GM23338 (cell line): ENCODE results near the gene ZNF865. TPM values are rescaled to one million over a fixed set of nuclear protein-coding genes. Genes with fewer than 3 reads are reported as not detected.

Experiments used
- ATAC-seq: fragments of 200-7000 bp; cut with Tn5 transposase; 3 replicates; pipeline ENCODE4 v1.9.1; 2020
- DNase-seq: peaks from one replicate; pipeline ENCODE4 v3.0.0-alpha.2; 2015; ENCODE audit warnings: low spot score
- H2AFZ ChIP-seq: fragments of 200-600 bp; sonication (generic); 2 replicates; pipeline ENCODE4 v1.8.0; 2016; ENCODE audit warnings: antibody characterized with exemption, mild to moderate bottlenecking, moderate library complexity
- H3F3A ChIP-seq: fragments of 200-600 bp; sonication (generic); replicated peaks from 2 replicates; pipeline ENCODE4 v1.8.0; 2017; ENCODE audit warnings: antibody characterized with exemption, mixed run types, low read depth
- H3K27ac ChIP-seq: fragments of 200-600 bp; sonication (generic); 2 replicates; pipeline ENCODE4 v1.6.1; 2016; ENCODE audit warnings: low read depth
- H3K27me3 ChIP-seq: fragments of 200-600 bp; sonication (generic); 2 replicates; pipeline ENCODE4 v1.8.0; 2016; ENCODE audit warnings: mild to moderate bottlenecking, mixed run types, moderate library complexity; ENCODE audit not compliant: insufficient read depth
- H3K36me3 ChIP-seq: fragments of 200-600 bp; sonication (generic); 2 replicates; pipeline ENCODE4 v1.8.0; 2016; ENCODE audit warnings: mild to moderate bottlenecking; ENCODE audit not compliant: insufficient read depth
- H3K4me1 ChIP-seq: fragments of 200-600 bp; sonication (generic); 2 replicates; pipeline ENCODE4 v1.8.0; 2016; ENCODE audit warnings: mild to moderate bottlenecking, moderate library complexity; ENCODE audit not compliant: insufficient read depth
- H3K4me2 ChIP-seq: fragments of 200-600 bp; sonication (generic); 2 replicates; pipeline ENCODE4 v1.7.1; 2017; ENCODE audit warnings: mixed run types
- H3K4me3 ChIP-seq: fragments of 200-600 bp; sonication (generic); 2 replicates; pipeline ENCODE4 v1.6.1; 2016; ENCODE audit warnings: mixed run types
- H3K79me2 ChIP-seq: fragments of 200-600 bp; sonication (generic); replicated peaks from 2 replicates; pipeline ENCODE4 v1.8.0; 2017; ENCODE audit warnings: mild to moderate bottlenecking; ENCODE audit not compliant: insufficient read depth
- H3K9me2 ChIP-seq: fragments of 200-600 bp; sonication (generic); 2 replicates; pipeline ENCODE4 v1.8.0; 2017; ENCODE audit not compliant: insufficient read depth
- H4K20me1 ChIP-seq: fragments of 200-600 bp; sonication (generic); replicated peaks from 2 replicates; pipeline ENCODE4 v1.8.0; 2017; ENCODE audit warnings: mild to moderate bottlenecking; ENCODE audit not compliant: insufficient read depth
- H3K27ac Mint-ChIP-seq: 2 replicates; pipeline ENCODE4 v1.8.0; 2020; ENCODE audit warnings: inconsistent platforms, mild to moderate bottlenecking, moderate library complexity, mixed read lengths
- H3K27me3 Mint-ChIP-seq: 3 replicates; pipeline ENCODE4 v1.8.0; 2022; ENCODE audit warnings: low read depth, mild to moderate bottlenecking, moderate library complexity, mixed read lengths, inconsistent platforms; ENCODE audit not compliant: insufficient read depth, poor library complexity
- H3K36me3 Mint-ChIP-seq: 3 replicates; pipeline ENCODE4 v1.8.0; 2021; ENCODE audit warnings: low read depth, mild to moderate bottlenecking, inconsistent platforms, moderate library complexity, mixed read lengths
- H3K4me1 Mint-ChIP-seq: 3 replicates; pipeline ENCODE4 v1.8.0; 2020; ENCODE audit warnings: mild to moderate bottlenecking, inconsistent platforms, mixed read lengths
- H3K4me3 Mint-ChIP-seq: 3 replicates; pipeline ENCODE4 v1.8.0; 2021; ENCODE audit warnings: moderate library complexity, mild to moderate bottlenecking, inconsistent platforms, mixed read lengths
- H3K9me3 Mint-ChIP-seq: 3 replicates; pipeline ENCODE4 v1.8.0; 2020; ENCODE audit warnings: moderate library complexity, mild to moderate bottlenecking, inconsistent platforms, mixed read lengths
- POLR2AphosphoS5 ChIP-seq: IDR thresholded peaks from 2 replicates; pipeline ENCODE4 v1.6.1; 2016; ENCODE audit warnings: antibody characterized with exemption, low read depth
- ZNF114 ChIP-seq: fragments of 250-450 bp; sonication (Bioruptor Pico); IDR thresholded peaks from 2 replicates; pipeline ENCODE4 v1.5.0; 2020; ENCODE audit warnings: mild to moderate bottlenecking, moderate library complexity
- ZNF331 ChIP-seq: fragments of 250-450 bp; sonication (Bioruptor Pico); IDR thresholded peaks from 2 replicates; pipeline ENCODE4 v1.5.0; 2020; ENCODE audit warnings: low read depth, mild to moderate bottlenecking, moderate library complexity
- polyA plus RNA-seq: library from polyadenylated mRNA; unstranded; fragments of >200 nt; fragmentation: Nextera tagmentation; extraction: Ambion mirVana; gene quantifications from 2 replicates; pipeline ENCODE4 v1.2.1, GENCODE V29; 2016
- total RNA-seq: library from RNA; depleted of rRNA; stranded (reverse); fragments of >200 nt; shearing (Covaris generic); gene quantifications from 2 replicates; pipeline ENCODE4 v1.2.3, GENCODE V29; 2014
- TF ChIP-seq, protein P1 (sequence below): fragments of 250-450 bp; sonication (Bioruptor Pico); IDR thresholded peaks from 2 replicates; pipeline ENCODE4 v1.5.0; 2020; ENCODE audit warnings: mild to moderate bottlenecking, moderate library complexity
- TF ChIP-seq, protein P2 (sequence below): IDR thresholded peaks from 2 replicates; pipeline ENCODE4 v1.6.1; 2016; ENCODE audit warnings: antibody characterized with exemption
- TF ChIP-seq, protein P3 (sequence below): IDR thresholded peaks from one replicate; pipeline ENCODE4 v1.6.1; 2018; ENCODE audit warnings: antibody characterized with exemption; ENCODE audit not compliant: unreplicated experiment

ZNF865 gene
- total and polyA plus RNA-seq, 2 experiments from 2014 or later = 2.2 to 12.1 TPM

- TF ChIP-seq, protein P1, sequence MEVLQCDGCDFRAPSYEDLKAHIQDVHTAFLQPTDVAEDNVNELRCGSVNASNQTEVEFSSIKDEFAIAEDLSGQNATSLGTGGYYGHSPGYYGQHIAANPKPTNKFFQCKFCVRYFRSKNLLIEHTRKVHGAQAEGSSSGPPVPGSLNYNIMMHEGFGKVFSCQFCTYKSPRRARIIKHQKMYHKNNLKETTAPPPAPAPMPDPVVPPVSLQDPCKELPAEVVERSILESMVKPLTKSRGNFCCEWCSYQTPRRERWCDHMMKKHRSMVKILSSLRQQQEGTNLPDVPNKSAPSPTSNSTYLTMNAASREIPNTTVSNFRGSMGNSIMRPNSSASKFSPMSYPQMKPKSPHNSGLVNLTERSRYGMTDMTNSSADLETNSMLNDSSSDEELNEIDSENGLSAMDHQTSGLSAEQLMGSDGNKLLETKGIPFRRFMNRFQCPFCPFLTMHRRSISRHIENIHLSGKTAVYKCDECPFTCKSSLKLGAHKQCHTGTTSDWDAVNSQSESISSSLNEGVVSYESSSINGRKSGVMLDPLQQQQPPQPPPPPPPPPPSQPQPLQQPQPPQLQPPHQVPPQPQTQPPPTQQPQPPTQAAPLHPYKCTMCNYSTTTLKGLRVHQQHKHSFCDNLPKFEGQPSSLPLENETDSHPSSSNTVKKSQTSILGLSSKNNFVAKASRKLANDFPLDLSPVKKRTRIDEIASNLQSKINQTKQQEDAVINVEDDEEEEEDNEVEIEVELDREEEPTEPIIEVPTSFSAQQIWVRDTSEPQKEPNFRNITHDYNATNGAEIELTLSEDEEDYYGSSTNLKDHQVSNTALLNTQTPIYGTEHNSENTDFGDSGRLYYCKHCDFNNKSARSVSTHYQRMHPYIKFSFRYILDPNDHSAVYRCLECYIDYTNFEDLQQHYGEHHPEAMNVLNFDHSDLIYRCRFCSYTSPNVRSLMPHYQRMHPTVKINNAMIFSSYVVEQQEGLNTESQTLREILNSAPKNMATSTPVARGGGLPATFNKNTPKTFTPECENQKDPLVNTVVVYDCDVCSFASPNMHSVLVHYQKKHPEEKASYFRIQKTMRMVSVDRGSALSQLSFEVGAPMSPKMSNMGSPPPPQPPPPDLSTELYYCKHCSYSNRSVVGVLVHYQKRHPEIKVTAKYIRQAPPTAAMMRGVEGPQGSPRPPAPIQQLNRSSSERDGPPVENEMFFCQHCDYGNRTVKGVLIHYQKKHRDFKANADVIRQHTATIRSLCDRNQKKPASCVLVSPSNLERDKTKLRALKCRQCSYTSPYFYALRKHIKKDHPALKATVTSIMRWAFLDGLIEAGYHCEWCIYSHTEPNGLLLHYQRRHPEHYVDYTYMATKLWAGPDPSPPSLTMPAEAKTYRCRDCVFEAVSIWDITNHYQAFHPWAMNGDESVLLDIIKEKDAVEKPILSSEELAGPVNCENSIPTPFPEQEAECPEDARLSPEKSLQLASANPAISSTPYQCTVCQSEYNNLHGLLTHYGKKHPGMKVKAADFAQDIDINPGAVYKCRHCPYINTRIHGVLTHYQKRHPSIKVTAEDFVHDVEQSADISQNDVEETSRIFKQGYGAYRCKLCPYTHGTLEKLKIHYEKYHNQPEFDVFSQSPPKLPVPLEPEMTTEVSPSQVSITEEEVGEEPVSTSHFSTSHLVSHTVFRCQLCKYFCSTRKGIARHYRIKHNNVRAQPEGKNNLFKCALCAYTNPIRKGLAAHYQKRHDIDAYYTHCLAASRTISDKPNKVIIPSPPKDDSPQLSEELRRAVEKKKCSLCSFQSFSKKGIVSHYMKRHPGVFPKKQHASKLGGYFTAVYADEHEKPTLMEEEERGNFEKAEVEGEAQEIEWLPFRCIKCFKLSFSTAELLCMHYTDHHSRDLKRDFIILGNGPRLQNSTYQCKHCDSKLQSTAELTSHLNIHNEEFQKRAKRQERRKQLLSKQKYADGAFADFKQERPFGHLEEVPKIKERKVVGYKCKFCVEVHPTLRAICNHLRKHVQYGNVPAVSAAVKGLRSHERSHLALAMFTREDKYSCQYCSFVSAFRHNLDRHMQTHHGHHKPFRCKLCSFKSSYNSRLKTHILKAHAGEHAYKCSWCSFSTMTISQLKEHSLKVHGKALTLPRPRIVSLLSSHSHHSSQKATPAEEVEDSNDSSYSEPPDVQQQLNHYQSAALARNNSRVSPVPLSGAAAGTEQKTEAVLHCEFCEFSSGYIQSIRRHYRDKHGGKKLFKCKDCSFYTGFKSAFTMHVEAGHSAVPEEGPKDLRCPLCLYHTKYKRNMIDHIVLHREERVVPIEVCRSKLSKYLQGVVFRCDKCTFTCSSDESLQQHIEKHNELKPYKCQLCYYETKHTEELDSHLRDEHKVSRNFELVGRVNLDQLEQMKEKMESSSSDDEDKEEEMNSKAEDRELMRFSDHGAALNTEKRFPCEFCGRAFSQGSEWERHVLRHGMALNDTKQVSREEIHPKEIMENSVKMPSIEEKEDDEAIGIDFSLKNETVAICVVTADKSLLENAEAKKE (CRISPR knock-in tag) = no peak
Observed at GRCh38 chr19:55597501-55597921, 7.9 kb upstream of the ZNF865 start (continued).

DNA sequence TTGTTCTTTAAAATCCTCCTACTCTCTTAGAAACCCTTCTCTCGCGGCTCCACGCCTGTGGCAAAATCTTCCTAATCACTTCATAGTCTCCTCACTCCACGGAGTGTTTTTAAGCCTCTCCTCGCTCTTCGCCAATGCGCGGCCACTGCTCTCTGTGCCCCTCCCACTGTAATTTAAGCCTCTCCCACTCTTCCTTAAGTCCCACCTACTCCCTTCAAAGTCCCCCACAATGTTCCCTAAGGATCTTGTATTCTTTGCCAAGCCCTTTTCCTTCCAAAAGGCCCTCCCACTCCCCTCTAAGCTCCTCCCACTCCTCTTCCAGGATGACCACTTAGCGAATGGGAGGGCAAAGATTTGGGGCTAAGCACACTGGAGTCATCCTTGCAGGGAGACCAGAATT is 7.4 kb upstream of the ZNF865 start:
- Histone ChIP-seq H3K4me1 (peaks cover 9% of the 10 kb centered on the region), H3K4me3 (peak overlapping the region; percentile 22; the same call in 1 of the 2 replicates), H3K36me3 (0 out of 2 replicates have a peak, but pooled peaks cover 3% of the 10 kb centered on the region), H3K27ac (no peak overlapping the region), H3K4me2 (peak overlapping the region; percentile 16; the same call in 1 of the 2 replicates), H2AFZ (no peak overlapping the region), H3K79me2 (no peaks in the 10 kb centered on the region; the same call in 1 of the 2 replicates), H4K20me1 (no peaks in the 10 kb centered on the region), H3K27me3 (no peaks in the 10 kb centered on the region), H3K9me2 (no peaks in the 10 kb centered on the region), H3F3A (peaks cover 18% of the 10 kb centered on the region)
- H3K27me3 Mint-ChIP-seq = peaks cover 19% of the 10 kb centered on the region
- peaks cover 3% of the 10 kb centered on the region; the same call in 2 of the 3 replicates for H3K9me3 Mint-ChIP-seq
- peaks cover 24% of the 10 kb centered on the region for H3K4me1 Mint-ChIP-seq
- peak overlapping the region; percentile 99 for H3K4me3 Mint-ChIP-seq
- no peak for TF ChIP-seq ZNF331
- 0 out of 2 replicates have a peak, but pooled peaks have one; percentile 26 for TF ChIP-seq POLR2AphosphoS5
- TF ChIP-seq, protein P2, sequence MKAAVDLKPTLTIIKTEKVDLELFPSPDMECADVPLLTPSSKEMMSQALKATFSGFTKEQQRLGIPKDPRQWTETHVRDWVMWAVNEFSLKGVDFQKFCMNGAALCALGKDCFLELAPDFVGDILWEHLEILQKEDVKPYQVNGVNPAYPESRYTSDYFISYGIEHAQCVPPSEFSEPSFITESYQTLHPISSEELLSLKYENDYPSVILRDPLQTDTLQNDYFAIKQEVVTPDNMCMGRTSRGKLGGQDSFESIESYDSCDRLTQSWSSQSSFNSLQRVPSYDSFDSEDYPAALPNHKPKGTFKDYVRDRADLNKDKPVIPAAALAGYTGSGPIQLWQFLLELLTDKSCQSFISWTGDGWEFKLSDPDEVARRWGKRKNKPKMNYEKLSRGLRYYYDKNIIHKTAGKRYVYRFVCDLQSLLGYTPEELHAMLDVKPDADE = no peak
- TF ChIP-seq ZNF114 (CRISPR knock-in tag) = no peak
- TF ChIP-seq, protein P3, sequence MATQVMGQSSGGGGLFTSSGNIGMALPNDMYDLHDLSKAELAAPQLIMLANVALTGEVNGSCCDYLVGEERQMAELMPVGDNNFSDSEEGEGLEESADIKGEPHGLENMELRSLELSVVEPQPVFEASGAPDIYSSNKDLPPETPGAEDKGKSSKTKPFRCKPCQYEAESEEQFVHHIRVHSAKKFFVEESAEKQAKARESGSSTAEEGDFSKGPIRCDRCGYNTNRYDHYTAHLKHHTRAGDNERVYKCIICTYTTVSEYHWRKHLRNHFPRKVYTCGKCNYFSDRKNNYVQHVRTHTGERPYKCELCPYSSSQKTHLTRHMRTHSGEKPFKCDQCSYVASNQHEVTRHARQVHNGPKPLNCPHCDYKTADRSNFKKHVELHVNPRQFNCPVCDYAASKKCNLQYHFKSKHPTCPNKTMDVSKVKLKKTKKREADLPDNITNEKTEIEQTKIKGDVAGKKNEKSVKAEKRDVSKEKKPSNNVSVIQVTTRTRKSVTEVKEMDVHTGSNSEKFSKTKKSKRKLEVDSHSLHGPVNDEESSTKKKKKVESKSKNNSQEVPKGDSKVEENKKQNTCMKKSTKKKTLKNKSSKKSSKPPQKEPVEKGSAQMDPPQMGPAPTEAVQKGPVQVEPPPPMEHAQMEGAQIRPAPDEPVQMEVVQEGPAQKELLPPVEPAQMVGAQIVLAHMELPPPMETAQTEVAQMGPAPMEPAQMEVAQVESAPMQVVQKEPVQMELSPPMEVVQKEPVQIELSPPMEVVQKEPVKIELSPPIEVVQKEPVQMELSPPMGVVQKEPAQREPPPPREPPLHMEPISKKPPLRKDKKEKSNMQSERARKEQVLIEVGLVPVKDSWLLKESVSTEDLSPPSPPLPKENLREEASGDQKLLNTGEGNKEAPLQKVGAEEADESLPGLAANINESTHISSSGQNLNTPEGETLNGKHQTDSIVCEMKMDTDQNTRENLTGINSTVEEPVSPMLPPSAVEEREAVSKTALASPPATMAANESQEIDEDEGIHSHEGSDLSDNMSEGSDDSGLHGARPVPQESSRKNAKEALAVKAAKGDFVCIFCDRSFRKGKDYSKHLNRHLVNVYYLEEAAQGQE = no peak
- DNase-seq (peak; percentile 88), ATAC-seq (peak; percentile 24)
- peak overlapping the region; percentile 91 for H3K27ac Mint-ChIP-seq
- H3K36me3 Mint-ChIP-seq = peaks cover 33% of the 10 kb centered on the region
